Naive B cell (primary cell): ENCODE data around the gene ODAD4. TPM values are rescaled to one million over a fixed set of nuclear protein-coding genes. Genes with fewer than 3 reads are reported as not detected.
"Not testable (repeated sequence)": the region's sequence is repeated elsewhere in the genome, so short reads cannot be mapped to it uniquely, and the experiment has no call there.

Experiments used
- ATAC-seq, 2 donors: fragments of 150-1000 bp; cut with Tn5 transposase; 2 replicates each; pipeline ENCODE4 v1.10.0; 2021; ENCODE audit warnings: low read depth in 2 of 2, mild to moderate bottlenecking in 2 of 2, moderate library complexity in 2 of 2
- DNase-seq: peaks from one replicate; pipeline ENCODE4 v3.0.0; 2022
- H3K27ac Mint-ChIP-seq, 6 donors: one replicate each; pipeline ENCODE4 v1.8.0; 2020 to 2022; ENCODE audit warnings: mild to moderate bottlenecking in 6 of 6, mixed read lengths in 6 of 6, moderate library complexity in 5 of 6, inconsistent platforms in 2 of 6
- H3K27me3 Mint-ChIP-seq, 3 donors: one replicate each; pipeline ENCODE4 v1.8.0; 2021 to 2022; ENCODE audit warnings: mixed read lengths in 3 of 3, mild to moderate bottlenecking in 1 of 3
- H3K36me3 Mint-ChIP-seq, 2 donors: one replicate each; pipeline ENCODE4 v1.8.0; 2020 to 2022; ENCODE audit warnings: mixed read lengths in 2 of 2, inconsistent platforms in 1 of 2, mild to moderate bottlenecking in 1 of 2
- H3K4me1 Mint-ChIP-seq, 3 donors: one replicate each; pipeline ENCODE4 v1.8.0; 2020 to 2022; ENCODE audit warnings: mixed read lengths in 3 of 3, inconsistent platforms in 1 of 3, mild to moderate bottlenecking in 1 of 3, moderate library complexity in 1 of 3
- H3K4me3 Mint-ChIP-seq, 8 donors: one replicate each; pipeline ENCODE4 v1.8.0; 2020 to 2022; ENCODE audit warnings: mild to moderate bottlenecking in 8 of 8, mixed read lengths in 8 of 8, moderate library complexity in 8 of 8, inconsistent platforms in 2 of 8
- H3K9me3 Mint-ChIP-seq, 7 donors: one replicate each; pipeline ENCODE4 v1.8.0; 2020 to 2022; ENCODE audit warnings: mixed read lengths in 7 of 7, mild to moderate bottlenecking in 5 of 7, inconsistent platforms in 2 of 7, moderate library complexity in 1 of 7
- polyA plus RNA-seq, 6 donors: library from polyadenylated mRNA; unstranded; fragments of 300-500 nt; fragmentation: Illumina TruSeq; gene quantifications; one replicate each; pipeline ENCODE4 v1.2.3, GENCODE V29; 2021; ENCODE audit warnings: low read depth in 6 of 6

The ODAD4 gene
- polyA plus RNA-seq, 6 donors from 2014 or later = 0.17 to 0.60 (median 0.37) TPM; not detected in 2

DNA sequence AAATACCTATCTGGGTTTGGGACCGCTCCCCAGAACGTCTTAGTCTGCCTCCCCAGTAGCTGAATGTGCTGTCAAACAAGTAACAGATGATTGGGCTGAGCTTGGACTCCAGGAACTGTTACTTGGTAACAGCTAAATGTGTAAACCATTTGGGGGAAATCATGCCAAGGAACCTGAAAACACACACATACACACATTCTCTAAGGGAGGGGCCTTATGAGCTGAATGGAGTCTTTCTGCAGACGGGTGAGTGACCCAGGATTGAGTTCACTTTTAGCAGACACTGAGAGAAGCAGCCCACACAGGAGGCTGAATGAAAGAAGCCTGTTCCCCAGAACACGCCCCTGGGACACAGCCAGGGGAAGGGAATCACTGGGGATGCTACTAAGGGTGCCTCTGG lies 13.2 kb upstream of the ODAD4 start:
- Mint-ChIP-seq H3K4me3 (peak overlapping the region; percentile 88 to 96 (median 93)), H3K27me3 (no peaks in the 10 kb centered on the region), H3K9me3 (no peaks in the 10 kb centered on the region), H3K27ac (peak overlapping the region in 3 of 6 donors; percentile 75 to 87 (median 83)), H3K4me1 (peaks cover 27 to 53% (median 48%) of the 10 kb centered on the region in 3 donors), H3K36me3 (no peaks in the 10 kb centered on the region)
- no peak for DNase-seq
- no peak for ATAC-seq

DNA sequence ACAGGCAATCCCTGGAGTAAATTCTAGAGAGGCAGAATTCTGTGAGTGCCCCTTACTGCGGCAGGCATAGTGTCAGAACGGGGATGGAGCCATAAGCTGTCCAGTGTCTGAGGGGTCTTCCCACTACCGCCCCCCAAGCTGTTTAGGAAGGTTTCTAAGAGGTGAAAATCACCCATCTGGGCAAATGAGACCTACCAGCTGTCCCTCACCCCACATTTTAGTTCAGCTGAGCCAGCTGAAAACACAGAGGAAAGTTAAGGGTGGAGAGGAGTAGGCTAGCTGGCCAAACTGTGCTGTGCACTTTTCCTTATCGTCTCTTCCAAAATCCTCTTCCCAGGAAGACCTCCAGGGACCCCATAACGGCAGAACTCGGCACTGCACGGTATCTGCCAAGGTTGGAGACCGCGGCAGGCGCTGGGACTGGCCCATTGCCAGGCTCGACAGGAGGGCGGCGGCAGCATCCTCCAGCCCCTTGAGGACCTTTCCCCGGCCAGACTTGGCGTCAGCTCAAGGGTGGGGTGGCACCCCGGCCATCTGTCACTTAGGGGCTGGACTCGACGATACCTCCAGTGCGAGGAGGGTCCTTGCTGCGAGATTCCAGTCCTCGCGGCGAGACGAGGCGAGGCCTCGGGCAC lies 12.6 kb upstream of the ODAD4 start:
- no peaks in the 10 kb centered on the region for H3K36me3 Mint-ChIP-seq
- H3K4me1 Mint-ChIP-seq = peaks cover 26 to 49% (median 44%) of the 10 kb centered on the region in 3 donors
- peak overlapping the region in 3 of 6 donors; percentile 75 to 87 (median 83) for H3K27ac Mint-ChIP-seq
- ATAC-seq = no peak
- peak overlapping the region; percentile 88 to 96 (median 93) for H3K4me3 Mint-ChIP-seq
- no peaks in the 10 kb centered on the region for H3K27me3 Mint-ChIP-seq
- no peak for DNase-seq
- no peaks in the 10 kb centered on the region for H3K9me3 Mint-ChIP-seq

DNA sequence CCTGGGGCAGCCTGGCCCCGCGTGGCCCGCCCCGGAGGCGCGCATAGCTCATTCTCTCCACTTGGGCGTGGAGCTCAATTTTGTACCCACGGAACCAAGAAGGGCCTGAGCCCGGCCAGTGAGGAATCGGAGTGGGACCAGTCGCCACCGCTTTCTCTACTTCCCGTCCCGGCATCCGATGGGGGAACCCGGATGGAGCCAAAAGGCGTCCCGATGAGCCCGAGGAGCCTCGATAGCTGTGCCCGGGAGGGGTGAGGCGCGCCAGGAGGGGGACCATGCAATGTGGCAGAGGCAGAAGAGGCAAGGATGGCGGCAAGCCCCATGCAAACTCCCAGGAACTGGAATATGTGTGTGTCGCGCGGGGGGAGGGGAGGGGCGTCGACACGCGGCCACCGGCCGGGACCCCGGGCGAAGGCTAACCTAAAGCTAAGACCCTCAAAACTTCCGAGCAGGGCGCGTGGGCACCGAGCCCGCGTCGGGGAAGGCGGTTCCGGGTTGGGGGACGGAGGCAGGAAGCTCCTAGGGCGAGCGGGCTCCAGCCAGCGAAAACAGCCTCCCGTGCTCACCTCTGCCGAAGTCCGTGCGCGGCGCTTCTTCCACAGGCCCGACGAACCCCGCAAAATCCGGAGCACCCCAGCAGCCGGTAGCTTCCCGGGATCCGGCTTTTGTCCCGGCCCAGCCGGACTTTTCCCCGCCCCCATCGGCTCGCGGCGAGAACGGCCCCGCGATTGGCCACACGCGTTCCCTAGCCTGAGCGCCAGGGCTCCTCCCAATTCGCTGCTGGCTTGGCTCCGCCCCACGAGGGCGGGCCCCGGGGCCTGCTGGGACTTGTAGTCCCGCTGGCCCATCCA lies 11.9 kb upstream of the ODAD4 start, which contains the start of gene ACLY:
Gene ACLY (minus strand): TSS at position 638 of the 851 bp plus-strand sequence. CDS start 5,078 bp downstream, outside the sequence.
- Mint-ChIP-seq H3K4me3 (peak within 1 kb of the TSS; percentile 88 to 96 (median 93)), H3K27me3 (no peaks in the 10 kb centered on the region), H3K27ac (peak within 1 kb of the TSS; percentile 38 to 96 (median 88)), H3K9me3 (no peaks in the 10 kb centered on the region), H3K36me3 (no peaks in the 10 kb centered on the region), H3K4me1 (peaks cover 22 to 48% (median 36%) of the 10 kb centered on the region in 3 donors)
- ATAC-seq (peak; percentile 98 to 99), DNase-seq (peak; percentile 94)

- H3K27ac Mint-ChIP-seq = peak overlapping the region in 4 of 6 donors; percentile 38 to 96 (median 88)
- DNase-seq = no peak
- H3K4me1 Mint-ChIP-seq = peaks cover 16 to 41% (median 30%) of the 10 kb centered on the region in 3 donors
- H3K27me3 Mint-ChIP-seq = no peaks in the 10 kb centered on the region
- no peaks in the 10 kb centered on the region for H3K36me3 Mint-ChIP-seq
- H3K4me3 Mint-ChIP-seq = peak overlapping the region; percentile 88 to 96 (median 93)
- no peak for ATAC-seq
- no peaks in the 10 kb centered on the region for H3K9me3 Mint-ChIP-seq
Measured at GRCh38 chr17:41919165-41919817, 11.1 kb upstream of the ODAD4 start.

DNA sequence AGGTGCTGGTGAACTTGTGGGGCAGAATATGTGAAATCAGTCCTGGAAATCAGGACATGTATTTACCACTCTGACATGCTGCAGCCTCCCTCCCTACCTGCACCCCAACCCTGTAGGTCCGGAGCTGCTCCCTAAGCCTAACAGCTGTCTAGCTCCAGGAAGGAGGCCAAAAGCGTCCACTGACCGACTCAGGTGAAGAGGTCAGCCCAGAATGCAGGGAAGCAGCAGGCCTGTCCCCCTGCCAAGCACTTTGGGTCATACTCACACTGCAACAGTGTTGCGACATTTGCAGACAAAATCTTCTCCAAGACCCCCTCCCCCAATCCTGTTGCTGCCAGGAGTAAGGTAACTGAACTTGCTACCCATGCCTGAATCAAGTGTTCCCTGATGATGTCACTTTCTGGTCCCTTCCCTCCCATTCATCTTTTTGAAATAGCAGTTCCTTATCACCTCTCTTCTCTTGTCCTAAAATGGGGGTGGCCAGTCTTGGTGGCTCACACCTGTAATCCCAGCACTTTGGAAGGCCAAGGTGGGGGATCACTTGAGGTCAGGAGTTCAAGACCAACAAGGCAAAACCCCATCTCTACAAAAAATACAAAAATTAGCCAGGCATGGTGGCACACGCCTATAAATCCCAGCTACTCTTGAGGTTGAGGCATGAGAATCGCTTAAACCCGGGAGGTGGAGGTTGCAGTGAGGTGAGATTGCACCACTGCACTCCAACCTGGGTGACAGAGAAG lies 10.4 kb upstream of the ODAD4 start:
- Mint-ChIP-seq H3K4me3 (peak overlapping the region; percentile 53 to 95 (median 92)), H3K27ac (no peak overlapping the region), H3K36me3 (no peaks in the 10 kb centered on the region), H3K9me3 (no peaks in the 10 kb centered on the region), H3K4me1 (peaks cover 13 to 38% (median 23%) of the 10 kb centered on the region in 3 donors), H3K27me3 (no peaks in the 10 kb centered on the region)
- DNase-seq (no peak), ATAC-seq (no peak)

- ATAC-seq = no peak
- no peaks in the 10 kb centered on the region for H3K36me3 Mint-ChIP-seq
- H3K27ac Mint-ChIP-seq = no peak overlapping the region
- no peaks in the 10 kb centered on the region for H3K27me3 Mint-ChIP-seq
- H3K4me1 Mint-ChIP-seq = peaks cover 15 to 35% (median 18%) of the 10 kb centered on the region in 3 donors
- no peak for DNase-seq
- peak overlapping the region in 3 of 8 donors; percentile 72 to 93 (median 93) for H3K4me3 Mint-ChIP-seq
- H3K9me3 Mint-ChIP-seq = no peaks in the 10 kb centered on the region
Measured at GRCh38 chr17:41920580-41920955, 9.8 kb upstream of the ODAD4 start.

DNA sequence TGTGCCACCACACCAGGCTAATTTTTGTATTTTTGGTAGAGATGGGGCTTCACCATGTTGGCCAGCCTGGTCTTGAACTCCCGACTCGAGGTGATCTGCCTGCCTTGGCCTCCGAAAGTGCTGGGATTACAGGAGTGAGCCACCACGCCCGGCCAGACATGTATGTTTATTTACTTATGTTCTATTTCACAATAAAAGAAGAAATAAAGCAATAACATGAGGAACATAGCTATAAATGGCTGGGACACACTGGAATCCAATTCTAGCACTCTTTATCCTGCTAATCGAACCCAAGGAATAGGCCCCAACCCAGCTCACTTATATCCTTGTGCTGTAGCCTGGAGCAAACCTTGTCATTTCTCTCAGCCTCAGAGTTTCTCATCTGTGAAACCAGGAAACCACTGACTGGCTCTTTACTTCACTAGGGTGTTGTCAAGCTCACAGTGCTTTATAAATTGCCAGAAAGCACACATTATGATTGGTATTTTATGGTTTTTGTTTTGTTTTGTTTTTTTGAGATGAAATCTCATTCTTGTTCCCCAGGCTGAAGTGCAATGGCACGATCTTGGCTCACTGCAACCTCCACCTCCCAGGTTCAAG lies 4.3 kb upstream of the ODAD4 start:
- DNase-seq (no peak), ATAC-seq (no peak)
- Mint-ChIP-seq H3K36me3 (no peaks in the 10 kb centered on the region), H3K9me3 (no peaks in the 10 kb centered on the region), H3K27ac (peak overlapping the region in 2 of 6 donors; percentile 35 to 51), H3K4me3 (no peak overlapping the region), H3K4me1 (peaks cover 16 to 43% (median 22%) of the 10 kb centered on the region in 3 donors), H3K27me3 (no peaks in the 10 kb centered on the region)

DNA sequence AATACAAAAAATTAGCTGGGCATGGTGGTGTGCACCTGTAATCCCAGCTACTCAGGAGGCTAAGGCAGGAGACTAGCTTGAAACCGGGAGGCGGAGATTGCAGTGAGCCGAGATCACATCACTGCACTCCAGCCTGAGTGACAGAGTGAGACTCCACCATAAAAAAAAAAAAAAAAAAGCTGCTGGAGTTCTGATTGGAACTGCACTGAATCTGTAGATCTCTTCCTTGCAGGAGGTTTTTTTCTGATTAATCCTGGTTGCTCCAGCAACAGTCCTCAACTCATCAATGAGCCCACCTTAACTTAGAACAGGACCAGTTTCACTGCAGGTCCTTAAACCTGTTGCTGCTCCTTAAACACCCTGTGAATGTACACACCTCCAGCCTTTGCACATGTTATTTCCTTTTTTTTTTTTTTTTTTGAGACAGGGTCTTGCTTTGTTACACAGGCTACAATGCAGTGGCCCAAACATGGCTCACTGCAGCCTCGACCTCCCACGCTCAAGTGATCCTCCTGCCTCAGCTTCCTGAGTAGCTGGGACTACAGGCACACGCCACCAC lies 1.6 kb upstream of the ODAD4 start:
- Mint-ChIP-seq H3K4me3 (peak overlapping the region in 4 of 8 donors; percentile 35 to 95 (median 90)), H3K4me1 (peaks cover 20 to 49% (median 30%) of the 10 kb centered on the region in 3 donors), H3K27me3 (no peaks in the 10 kb centered on the region), H3K36me3 (no peaks in the 10 kb centered on the region), H3K27ac (peak overlapping the region in 3 of 6 donors; percentile 6 to 82 (median 69)), H3K9me3 (no peaks in the 10 kb centered on the region)
- DNase-seq (no peak), ATAC-seq (no peak)

- Mint-ChIP-seq H3K27ac (peak overlapping the region; percentile 90 to 100 (median 98)), H3K4me3 (peak overlapping the region; percentile 88 to 99 (median 96)), H3K4me1 (peaks cover 17 to 41% (median 30%) of the 10 kb centered on the region in 3 donors)
- DNase-seq, H3K27me3 Mint-ChIP-seq, H3K9me3 Mint-ChIP-seq, H3K36me3 Mint-ChIP-seq: not testable (repeated sequence)
- peak; percentile 49 to 55 for ATAC-seq
Measured at GRCh38 chr17:41930833-41931156, 378 bp downstream of the ODAD4 start.

DNA sequence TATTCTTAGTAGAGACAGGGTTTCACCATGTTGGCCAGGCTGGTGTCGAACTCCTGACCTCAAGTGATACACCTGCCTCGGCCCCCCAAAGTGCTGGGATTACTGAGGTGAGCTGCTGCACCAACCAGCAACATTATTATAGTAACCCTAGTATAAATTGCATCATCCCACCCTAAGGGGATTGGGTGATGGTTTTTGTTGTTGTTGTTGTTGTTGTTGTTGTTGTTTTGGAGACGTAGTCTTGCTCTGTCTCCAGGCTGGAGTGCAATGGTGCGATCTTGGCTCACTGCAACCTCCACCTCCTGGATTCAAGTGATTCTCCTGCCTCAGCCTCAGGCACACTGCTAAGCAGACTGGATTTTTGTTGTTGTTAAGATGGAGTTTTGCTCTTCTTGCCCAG lies 1.3 kb downstream of the ODAD4 start:
- H3K9me3 Mint-ChIP-seq, H3K36me3 Mint-ChIP-seq, DNase-seq, ATAC-seq, H3K27me3 Mint-ChIP-seq: not testable (repeated sequence)
- peak overlapping the region in 3 of 8 donors; percentile 91 to 95 (median 91) for H3K4me3 Mint-ChIP-seq
- H3K27ac Mint-ChIP-seq = peak overlapping the region in 4 of 6 donors; percentile 38 to 100 (median 83)
- peaks cover 17 to 33% (median 30%) of the 10 kb centered on the region in 3 donors for H3K4me1 Mint-ChIP-seq

- Mint-ChIP-seq H3K27me3 (no peaks in the 10 kb centered on the region), H3K4me3 (peak overlapping the region in 4 of 8 donors; percentile 24 to 65 (median 45)), H3K27ac (peak overlapping the region in 3 of 6 donors; percentile 32 to 89 (median 81)), H3K9me3 (no peaks in the 10 kb centered on the region), H3K4me1 (peaks cover 17 to 30% (median 30%) of the 10 kb centered on the region in 3 donors), H3K36me3 (no peaks in the 10 kb centered on the region)
- DNase-seq (no peak), ATAC-seq (no peak)
Measured at GRCh38 chr17:41932816-41933389, 2.5 kb downstream of the ODAD4 start.

- Mint-ChIP-seq H3K9me3 (no peaks in the 10 kb centered on the region), H3K4me3 (no peak overlapping the region), H3K27ac (no peak overlapping the region), H3K36me3 (no peaks in the 10 kb centered on the region), H3K4me1 (peaks cover 5 to 12% (median 12%) of the 10 kb centered on the region in 3 donors), H3K27me3 (peaks cover 0 to 5% (median 1%) of the 10 kb centered on the region in 3 donors)
- DNase-seq = no peak
- ATAC-seq = no peak
Measured at GRCh38 chr17:41935641-41936040, 5.2 kb downstream of the ODAD4 start.
